Psoas muscle (tissue), 8 donors: ENCODE results near the gene ANKZF1. TPM values are rescaled to one million over a fixed set of nuclear protein-coding genes. Genes with fewer than 3 reads are reported as not detected.
"Not testable (repeated sequence)": the region's sequence is repeated elsewhere in the genome, so short reads cannot be mapped to it uniquely, and the experiment has no call there.

Experiments
- ATAC-seq, 4 donors: fragments of 200-7000 bp; cut with Tn5 transposase; one replicate each; pipeline ENCODE4 v1.9.1; 2020; ENCODE audit warnings: moderate library complexity in 3 of 4, mild to moderate bottlenecking in 2 of 4
- DNase-seq, 2 donors: peaks; one replicate each; pipeline ENCODE4 v3.0.0-alpha.2; 2020
- H3K27ac ChIP-seq: fragments of 200-600 bp; one replicate; pipeline ENCODE4 v1.8.0; 2022
- H3K27me3 ChIP-seq, 3 donors: fragments of 200-600 bp in 1 of 3; one replicate each; pipeline versions ENCODE4 v1.6.1 to v1.8.0; 2013 to 2022; ENCODE audit warnings: low read length in 2 of 3, mild to moderate bottlenecking in 2 of 3, moderate library complexity in 1 of 3; ENCODE audit not compliant: insufficient read depth in 3 of 3
- H3K36me3 ChIP-seq, 2 donors: fragments of 200-600 bp in 1 of 2; one replicate each; pipeline versions ENCODE4 v1.6.1 to v1.8.0; 2013 to 2022; ENCODE audit warnings: low read depth in 1 of 2, mild to moderate bottlenecking in 1 of 2, moderate library complexity in 1 of 2; ENCODE audit not compliant: insufficient read depth in 1 of 2
- H3K4me1 ChIP-seq: fragments of 200-600 bp; one replicate; pipeline ENCODE4 v1.8.0; 2022
- H3K4me3 ChIP-seq: fragments of 200-600 bp; one replicate; pipeline ENCODE4 v1.8.0; 2022; ENCODE audit warnings: mild to moderate bottlenecking
- H3K9me3 ChIP-seq: fragments of 200-600 bp; one replicate; pipeline ENCODE4 v1.8.0; 2022
- CTCF ChIP-seq: fragments of 200-600 bp; IDR thresholded peaks from one replicate; pipeline ENCODE4 v1.8.0; 2022; ENCODE audit warnings: antibody characterized with exemption
- WGBS, 3 donors: extraction: QIAGEN DNeasy Blood & Tissue Kit; methylation state at CpG; one replicate each; pipeline versions ENCODE4 v1.1.6 to v1.1.7; 2013; 5-methylcytosine and 5-hydroxymethylcytosine counted together
- intact Hi-C, 2 donors: fragments of 100-400 bp; cut with DNase I; formaldehyde crosslinking; loops; one replicate each; pipeline versions ENCODE4 v1.11.0 to v1.14.2; 2022
- polyA plus RNA-seq, 3 donors: library from polyadenylated mRNA; stranded (reverse); fragments of 200-250 nt; gene quantifications; one replicate each; pipeline ENCODE4 v1.2.3, GENCODE V29; 2013
- total RNA-seq, 4 donors: library from RNA; stranded (reverse); fragmentation: NEBNext Ultra II Directional in 2 of 4; extraction: Animal tissue kit (Norgen Biotek cat#: 25700) in 2 of 4; gene quantifications; one replicate each; pipeline versions ENCODE4 v1.2.1 to v1.2.4, GENCODE V29; 2021 to 2023
- donor health status: healthy with polysubstance abuse.
- donor health status: DM: no; HTN: no; CAD: no; lungs with moderate emphysema.
- donor health status: Bipolar disorder and iron deficiency.
- donor health status: healthy.
- donor health status: DM: yes; HTN: yes; CAD: no.
- donor health status: DM: no; HTN: no; CAD: no.
- donor health status: DM: no; HTN: no; CAD: no.
- donor health status: DM: yes; HTN: yes; CAD: no.

The ANKZF1 gene
- total and polyA plus RNA-seq, 7 donors: 8.7 to 29.4 (median 14.9) TPM

GRCh38 chr2:219252570-219252899 lies 22.9 kb downstream of the ANKZF1 start:
- H3K27me3 ChIP-seq: no peaks in the 10 kb centered on the region
- peaks cover 47% of the 10 kb centered on the region for H3K4me1 ChIP-seq
- ATAC-seq: peak in 3 of 4 donors; percentile 0 to 4 (median 1)
- TF ChIP-seq CTCF: no peak
- peak overlapping the region; percentile 75 for H3K4me3 ChIP-seq
- H3K9me3 ChIP-seq: no peaks in the 10 kb centered on the region
- H3K27ac ChIP-seq: peak overlapping the region; percentile 94
- WGBS, 3 donors: 4 to 6% (median 5%) methylated on average over 9 of the region's 9 CpGs
- peak in 1 of 2 donors; percentile 53 for DNase-seq
- intact Hi-C loops: no loop called here
- peaks cover 0 to 46% of the 10 kb centered on the region in 2 donors for H3K36me3 ChIP-seq

- H3K27ac ChIP-seq: peak within 1 kb of the TSS; percentile 94
- no peaks in the 10 kb centered on the region for H3K27me3 ChIP-seq
- H3K4me3 ChIP-seq: peak within 1 kb of the TSS; percentile 75
- ATAC-seq (peak; percentile 81 to 83 (median 82)), DNase-seq (peak; percentile 84 to 93)
- intact Hi-C loops: no loop called here
- 1% methylated on average over 49 of the region's 49 CpGs for WGBS, 3 donors
- H3K36me3 ChIP-seq: peaks cover 0 to 40% of the 10 kb centered on the region in 2 donors
- TF ChIP-seq CTCF: no peak
- peaks cover 41% of the 10 kb centered on the region for H3K4me1 ChIP-seq
- no peaks in the 10 kb centered on the region for H3K9me3 ChIP-seq
Observed at GRCh38 chr2:219252900-219253752, 23.5 kb downstream of the ANKZF1 start, which contains the start of gene TUBA4B. TSS of gene TUBA4B (plus strand) at chr2:219253243. CDS start at chr2:219253408, 165 bp downstream.

- Histone ChIP-seq H3K4me3 (peak within 1 kb of the TSS; percentile 75), H3K27ac (peak within 1 kb of the TSS; percentile 94), H3K9me3 (no peaks in the 10 kb centered on the region), H3K27me3 (no peaks in the 10 kb centered on the region), H3K4me1 (peaks cover 33% of the 10 kb centered on the region), H3K36me3 (peaks cover 0 to 32% of the 10 kb centered on the region in 2 donors)
- intact Hi-C loops: loop anchor here in 1 of 2 donors (2.0 kb wide), 1 partner anchor 19 kb away; no protein-coding TSS in a partner anchor
- 0 to 1% (median 1%) methylated on average over 56 to 76 of the region's 76 CpGs for WGBS, 3 donors
- ATAC-seq: peak; percentile 77 to 85 (median 80)
- TF ChIP-seq CTCF: peak; percentile 18
- peak; percentile 90 to 92 for DNase-seq
Observed at GRCh38 chr2:219253753-219254589, 24.4 kb downstream of the ANKZF1 start, which contains the start of gene TUBA4A. TSS of gene TUBA4A (minus strand) at chr2:219253918. CDS start at chr2:219253858, 60 bp downstream.

GRCh38 chr2:219254590-219255201 lies 25.1 kb downstream of the ANKZF1 start:
- Histone ChIP-seq H3K36me3 (peaks cover 0 to 25% of the 10 kb centered on the region in 2 donors), H3K27me3 (no peaks in the 10 kb centered on the region), H3K4me3 (peak overlapping the region; percentile 75), H3K4me1 (peaks cover 26% of the 10 kb centered on the region), H3K27ac (peak overlapping the region; percentile 94), H3K9me3 (no peaks in the 10 kb centered on the region)
- WGBS, 3 donors: 23 to 26% (median 24%) methylated on average over 12 of the region's 12 CpGs
- intact Hi-C loops: loop anchor here in 1 of 2 donors (2.0 kb wide), 1 partner anchor 18 kb away; no protein-coding TSS in a partner anchor
- ATAC-seq (peak; percentile 3 to 6 (median 4)), DNase-seq (no peak)
- TF ChIP-seq CTCF: no peak

- not testable (repeated sequence) for DNase-seq
Observed at GRCh38 chr2:219258942-219259341, 29.3 kb downstream of the ANKZF1 start.

More at GRCh38 chr2:219258942-219259341, 29.3 kb downstream of the ANKZF1 start:
- H3K9me3 ChIP-seq, intact Hi-C loops, H3K27ac ChIP-seq, H3K36me3 ChIP-seq, H3K27me3 ChIP-seq, ATAC-seq, H3K4me1 ChIP-seq, H3K4me3 ChIP-seq: not testable (repeated sequence)
- 83 to 89% (median 85%) methylated on average over 10 of the region's 10 CpGs for WGBS, 3 donors
